H1 (cell line): Measurements from ENCODE around the gene TSR3. TPM values are rescaled to one million over a fixed set of nuclear protein-coding genes. Genes with fewer than 3 reads are reported as not detected.

Source experiments
- EGR1 ChIP-seq: IDR thresholded peaks from 2 replicates; pipeline ENCODE4 v1.6.1; 2011; ENCODE audit warnings: low read depth, low read length, borderline replicate concordance
- EZH2 ChIP-seq: fragments of 200-600 bp; sonication (generic); IDR thresholded peaks from 2 replicates; pipeline ENCODE4 v1.7.1; 2012; ENCODE audit warnings: low read depth, mild to moderate bottlenecking, moderate library complexity, low read length, inconsistent platforms; ENCODE audit not compliant: severe bottlenecking
- RBBP5 ChIP-seq: IDR thresholded peaks from 2 replicates; pipeline ENCODE4 v1.7.1; 2012; ENCODE audit warnings: low read depth, mild to moderate bottlenecking, inconsistent platforms, low read length, moderate library complexity, borderline replicate concordance
- RNF2 ChIP-seq: fragments of 200-900, 300-1000 bp; sonication (generic); IDR thresholded peaks from 2 replicates; pipeline ENCODE4 v1.7.1; 2016; ENCODE audit warnings: borderline replicate concordance, low read depth, mild to moderate bottlenecking, antibody characterized with exemption, low read length; ENCODE audit not compliant: poor library complexity, severe bottlenecking; ENCODE audit errors: missing control alignments
- SRF ChIP-seq: IDR thresholded peaks from 2 replicates; pipeline ENCODE4 v1.6.1; 2011; ENCODE audit warnings: mild to moderate bottlenecking, low read depth, low read length, moderate library complexity
- TEAD4 ChIP-seq: IDR thresholded peaks from 2 replicates; pipeline ENCODE4 v1.6.1; 2012; ENCODE audit warnings: low read depth, low read length, inconsistent platforms, mixed read lengths
- polyA plus RNA-seq, 7 experiments: library from polyadenylated mRNA; depleted of rRNA in 3 of 7; stranded (reverse) in 5 of 7; unstranded in 2 of 7; fragments of >200 nt in 5 of 7; fragments of 200-250 nt in 2 of 7; gene quantifications; 1 replicate in 5 of 7; 2 replicates in 1 of 7; 4 replicates in 1 of 7; pipeline versions ENCODE4 v1.2.1 to v1.2.3, GENCODE V29; 2011 to 2013; ENCODE audit warnings: missing spikeins in 2 of 7, mixed read lengths in 2 of 7
- total RNA-seq: library from RNA; stranded (reverse); fragmentation: NEBNext Ultra II Directional; extraction: Animal tissue kit (Norgen Biotek cat#: 25700); gene quantifications from 2 replicates; pipeline ENCODE4 v1.2.1, GENCODE V29; 2021
- TF ChIP-seq, protein P1 (sequence below): fragments of 300-600 bp; sonication (generic); IDR thresholded peaks from 2 replicates; pipeline ENCODE4 v1.7.1; 2012; ENCODE audit warnings: low read length, moderate library complexity, mild to moderate bottlenecking, inconsistent platforms; ENCODE audit not compliant: insufficient replicate concordance
- TF ChIP-seq, protein P2 (sequence below): IDR thresholded peaks from 2 replicates; pipeline ENCODE4 v1.6.1; 2012; ENCODE audit warnings: inconsistent platforms

Gene TSR3
- total and polyA plus RNA-seq, 2 of the 8 experiments (the other 6 are each of a cell fraction or from before 2014, with no cell fraction given), result 43.1 to 52.3 TPM

DNA sequence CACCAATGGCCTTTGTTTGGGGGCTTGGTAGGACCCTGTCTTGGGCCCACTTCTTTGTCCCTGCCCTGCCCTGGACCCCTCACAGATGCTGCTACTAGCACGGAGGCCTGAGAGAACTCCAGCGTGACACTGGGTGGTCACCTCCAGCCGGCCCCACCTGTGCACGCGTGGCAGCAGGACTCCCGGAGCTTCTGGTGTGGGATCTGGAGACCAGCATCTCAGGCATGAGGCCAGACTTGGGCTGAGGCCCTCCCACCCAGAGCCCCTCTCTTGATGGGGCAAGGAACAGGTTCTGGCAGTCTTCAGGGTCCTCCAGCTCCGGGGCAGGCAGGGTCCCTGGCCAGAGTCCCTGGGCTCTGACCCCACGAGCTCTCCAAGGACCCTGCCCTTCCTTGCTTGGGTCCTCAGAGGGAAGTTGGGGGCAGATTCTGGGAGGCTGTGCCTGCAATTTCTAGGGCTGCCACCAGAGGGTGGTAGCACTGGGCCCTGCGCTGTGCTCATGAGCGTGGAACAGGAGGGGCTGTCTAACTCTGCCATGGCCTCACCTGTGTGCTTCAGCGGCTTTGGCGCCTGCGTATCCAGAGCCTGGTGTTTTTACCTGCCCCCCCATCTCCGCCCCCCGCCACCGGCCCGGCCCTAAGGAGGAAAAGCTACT is 21.3 kb downstream of the TSR3 start (continued):
- TF ChIP-seq, protein P1, sequence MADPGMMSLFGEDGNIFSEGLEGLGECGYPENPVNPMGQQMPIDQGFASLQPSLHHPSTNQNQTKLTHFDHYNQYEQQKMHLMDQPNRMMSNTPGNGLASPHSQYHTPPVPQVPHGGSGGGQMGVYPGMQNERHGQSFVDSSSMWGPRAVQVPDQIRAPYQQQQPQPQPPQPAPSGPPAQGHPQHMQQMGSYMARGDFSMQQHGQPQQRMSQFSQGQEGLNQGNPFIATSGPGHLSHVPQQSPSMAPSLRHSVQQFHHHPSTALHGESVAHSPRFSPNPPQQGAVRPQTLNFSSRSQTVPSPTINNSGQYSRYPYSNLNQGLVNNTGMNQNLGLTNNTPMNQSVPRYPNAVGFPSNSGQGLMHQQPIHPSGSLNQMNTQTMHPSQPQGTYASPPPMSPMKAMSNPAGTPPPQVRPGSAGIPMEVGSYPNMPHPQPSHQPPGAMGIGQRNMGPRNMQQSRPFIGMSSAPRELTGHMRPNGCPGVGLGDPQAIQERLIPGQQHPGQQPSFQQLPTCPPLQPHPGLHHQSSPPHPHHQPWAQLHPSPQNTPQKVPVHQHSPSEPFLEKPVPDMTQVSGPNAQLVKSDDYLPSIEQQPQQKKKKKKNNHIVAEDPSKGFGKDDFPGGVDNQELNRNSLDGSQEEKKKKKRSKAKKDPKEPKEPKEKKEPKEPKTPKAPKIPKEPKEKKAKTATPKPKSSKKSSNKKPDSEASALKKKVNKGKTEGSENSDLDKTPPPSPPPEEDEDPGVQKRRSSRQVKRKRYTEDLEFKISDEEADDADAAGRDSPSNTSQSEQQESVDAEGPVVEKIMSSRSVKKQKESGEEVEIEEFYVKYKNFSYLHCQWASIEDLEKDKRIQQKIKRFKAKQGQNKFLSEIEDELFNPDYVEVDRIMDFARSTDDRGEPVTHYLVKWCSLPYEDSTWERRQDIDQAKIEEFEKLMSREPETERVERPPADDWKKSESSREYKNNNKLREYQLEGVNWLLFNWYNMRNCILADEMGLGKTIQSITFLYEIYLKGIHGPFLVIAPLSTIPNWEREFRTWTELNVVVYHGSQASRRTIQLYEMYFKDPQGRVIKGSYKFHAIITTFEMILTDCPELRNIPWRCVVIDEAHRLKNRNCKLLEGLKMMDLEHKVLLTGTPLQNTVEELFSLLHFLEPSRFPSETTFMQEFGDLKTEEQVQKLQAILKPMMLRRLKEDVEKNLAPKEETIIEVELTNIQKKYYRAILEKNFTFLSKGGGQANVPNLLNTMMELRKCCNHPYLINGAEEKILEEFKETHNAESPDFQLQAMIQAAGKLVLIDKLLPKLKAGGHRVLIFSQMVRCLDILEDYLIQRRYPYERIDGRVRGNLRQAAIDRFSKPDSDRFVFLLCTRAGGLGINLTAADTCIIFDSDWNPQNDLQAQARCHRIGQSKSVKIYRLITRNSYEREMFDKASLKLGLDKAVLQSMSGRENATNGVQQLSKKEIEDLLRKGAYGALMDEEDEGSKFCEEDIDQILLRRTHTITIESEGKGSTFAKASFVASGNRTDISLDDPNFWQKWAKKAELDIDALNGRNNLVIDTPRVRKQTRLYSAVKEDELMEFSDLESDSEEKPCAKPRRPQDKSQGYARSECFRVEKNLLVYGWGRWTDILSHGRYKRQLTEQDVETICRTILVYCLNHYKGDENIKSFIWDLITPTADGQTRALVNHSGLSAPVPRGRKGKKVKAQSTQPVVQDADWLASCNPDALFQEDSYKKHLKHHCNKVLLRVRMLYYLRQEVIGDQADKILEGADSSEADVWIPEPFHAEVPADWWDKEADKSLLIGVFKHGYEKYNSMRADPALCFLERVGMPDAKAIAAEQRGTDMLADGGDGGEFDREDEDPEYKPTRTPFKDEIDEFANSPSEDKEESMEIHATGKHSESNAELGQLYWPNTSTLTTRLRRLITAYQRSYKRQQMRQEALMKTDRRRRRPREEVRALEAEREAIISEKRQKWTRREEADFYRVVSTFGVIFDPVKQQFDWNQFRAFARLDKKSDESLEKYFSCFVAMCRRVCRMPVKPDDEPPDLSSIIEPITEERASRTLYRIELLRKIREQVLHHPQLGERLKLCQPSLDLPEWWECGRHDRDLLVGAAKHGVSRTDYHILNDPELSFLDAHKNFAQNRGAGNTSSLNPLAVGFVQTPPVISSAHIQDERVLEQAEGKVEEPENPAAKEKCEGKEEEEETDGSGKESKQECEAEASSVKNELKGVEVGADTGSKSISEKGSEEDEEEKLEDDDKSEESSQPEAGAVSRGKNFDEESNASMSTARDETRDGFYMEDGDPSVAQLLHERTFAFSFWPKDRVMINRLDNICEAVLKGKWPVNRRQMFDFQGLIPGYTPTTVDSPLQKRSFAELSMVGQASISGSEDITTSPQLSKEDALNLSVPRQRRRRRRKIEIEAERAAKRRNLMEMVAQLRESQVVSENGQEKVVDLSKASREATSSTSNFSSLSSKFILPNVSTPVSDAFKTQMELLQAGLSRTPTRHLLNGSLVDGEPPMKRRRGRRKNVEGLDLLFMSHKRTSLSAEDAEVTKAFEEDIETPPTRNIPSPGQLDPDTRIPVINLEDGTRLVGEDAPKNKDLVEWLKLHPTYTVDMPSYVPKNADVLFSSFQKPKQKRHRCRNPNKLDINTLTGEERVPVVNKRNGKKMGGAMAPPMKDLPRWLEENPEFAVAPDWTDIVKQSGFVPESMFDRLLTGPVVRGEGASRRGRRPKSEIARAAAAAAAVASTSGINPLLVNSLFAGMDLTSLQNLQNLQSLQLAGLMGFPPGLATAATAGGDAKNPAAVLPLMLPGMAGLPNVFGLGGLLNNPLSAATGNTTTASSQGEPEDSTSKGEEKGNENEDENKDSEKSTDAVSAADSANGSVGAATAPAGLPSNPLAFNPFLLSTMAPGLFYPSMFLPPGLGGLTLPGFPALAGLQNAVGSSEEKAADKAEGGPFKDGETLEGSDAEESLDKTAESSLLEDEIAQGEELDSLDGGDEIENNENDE, result no peak
- TF ChIP-seq SRF, result no peak
- TF ChIP-seq EZH2, result no peak
- TF ChIP-seq EGR1, result no peak
- TF ChIP-seq, protein P2, sequence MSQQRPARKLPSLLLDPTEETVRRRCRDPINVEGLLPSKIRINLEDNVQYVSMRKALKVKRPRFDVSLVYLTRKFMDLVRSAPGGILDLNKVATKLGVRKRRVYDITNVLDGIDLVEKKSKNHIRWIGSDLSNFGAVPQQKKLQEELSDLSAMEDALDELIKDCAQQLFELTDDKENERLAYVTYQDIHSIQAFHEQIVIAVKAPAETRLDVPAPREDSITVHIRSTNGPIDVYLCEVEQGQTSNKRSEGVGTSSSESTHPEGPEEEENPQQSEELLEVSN, result no peak
- no peak for TF ChIP-seq RBBP5
- TF ChIP-seq TEAD4, result no peak
- no peak for TF ChIP-seq RNF2
